HG03521 (cell line): ENCODE measurements around the gene RC3H2.

Experiments used
- ATAC-seq: cut with Tn5 transposase; IDR thresholded peaks from one replicate; pipeline ENCODE4 v1.9.1; 2021; ENCODE audit warnings: mild to moderate bottlenecking, moderate library complexity; ENCODE audit not compliant: unreplicated experiment

The RC3H2 gene

DNA sequence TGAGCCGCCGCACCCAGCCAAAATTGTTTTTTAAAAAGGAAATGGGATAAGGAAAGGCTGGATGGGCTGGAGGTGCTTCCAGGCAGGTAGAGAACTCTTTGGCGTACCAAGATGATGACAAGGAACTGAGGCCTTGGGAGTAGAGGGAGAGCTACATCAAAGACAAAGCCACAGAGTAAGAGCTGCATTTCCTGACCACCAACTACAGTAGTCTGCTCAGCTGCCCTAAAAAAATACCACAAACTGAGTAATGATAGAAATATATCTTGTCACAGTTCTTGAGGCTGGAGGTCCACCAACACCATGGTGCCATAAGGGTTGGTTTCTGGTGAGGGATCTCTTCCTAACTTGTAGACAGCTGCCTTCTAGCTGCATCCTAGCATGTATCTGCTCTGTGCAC lies 97.0 kb downstream of the RC3H2 start:
- ATAC-seq: no peak

- ATAC-seq: no peak
Observed at GRCh38 chr9:122807271-122807900, 97.8 kb downstream of the RC3H2 start.

DNA sequence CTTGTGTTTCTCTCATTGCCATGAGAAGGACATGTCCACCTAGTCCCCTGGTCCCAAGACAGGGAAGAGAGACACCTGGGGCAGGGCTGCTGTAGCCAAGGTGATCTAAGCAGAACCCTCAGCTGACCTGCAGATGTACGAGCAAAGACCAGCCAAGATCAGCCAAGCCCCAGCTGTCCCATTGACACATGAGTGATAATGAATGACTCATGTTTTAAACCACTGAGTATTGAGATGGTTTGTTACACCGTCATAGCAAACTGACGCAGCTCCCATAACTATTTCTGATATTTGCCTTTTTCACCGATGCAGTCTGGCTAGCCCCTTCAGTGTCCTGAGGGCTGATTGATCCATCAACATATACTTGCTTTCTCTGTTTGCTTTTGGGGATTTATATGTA lies 98.5 kb downstream of the RC3H2 start:
- no peak for ATAC-seq

- ATAC-seq: no peak
Observed at GRCh38 chr9:122800066-122801060, 104.8 kb downstream of the RC3H2 start, which contains the start of gene OR1K1. TSS of gene OR1K1 (plus strand) at chr9:122800123. CDS start at chr9:122800123, 0 bp downstream.

- ATAC-seq: no peak
Observed at GRCh38 chr9:122797316-122798063, 107.7 kb downstream of the RC3H2 start.
